Urinary bladder (tissue), 4 donors: ENCODE data around the gene DLEC1. TPM values are rescaled to one million over a fixed set of nuclear protein-coding genes. Genes with fewer than 3 reads are reported as not detected.

Experiments used
- DNase-seq: peaks from one replicate; pipeline ENCODE4 v3.0.0-alpha.2; 2015; ENCODE audit errors: extremely low spot score
- H3K27ac ChIP-seq: one replicate; pipeline ENCODE4 v1.5.1; 2013; ENCODE audit warnings: low read depth, mild to moderate bottlenecking, moderate library complexity
- H3K36me3 ChIP-seq: one replicate; pipeline ENCODE4 v1.6.1; 2013; ENCODE audit warnings: mild to moderate bottlenecking, moderate library complexity; ENCODE audit not compliant: insufficient read depth
- H3K4me1 ChIP-seq: one replicate; pipeline ENCODE4 v1.6.1; 2013; ENCODE audit warnings: mild to moderate bottlenecking, moderate library complexity; ENCODE audit not compliant: insufficient read depth
- H3K4me3 ChIP-seq: one replicate; pipeline ENCODE4 v1.5.1; 2013; ENCODE audit warnings: low read depth, low read length
- WGBS: extraction: QIAGEN DNeasy Blood & Tissue Kit; methylation state at CpG from one replicate; pipeline ENCODE4 v1.1.7; 2013; 5-methylcytosine and 5-hydroxymethylcytosine counted together
- polyA plus RNA-seq: library from polyadenylated mRNA; stranded (reverse); fragments of 200-250 nt; gene quantifications from one replicate; pipeline ENCODE4 v1.2.3, GENCODE V29; 2013
- total RNA-seq: library from RNA; depleted of rRNA; stranded (reverse); fragments of >200 nt; gene quantifications from one replicate; pipeline ENCODE4 v1.2.3, GENCODE V29; 2014
- donor health status: healthy with polysubstance abuse.
- donor health status: healthy.

DLEC1 gene
- total RNA-seq = 0.42 TPM
- polyA plus RNA-seq = 0.29 TPM

GRCh38 chr3:38039101-38039898, at the start of gene DLEC1:
DLEC1 (plus strand) TSS chr3:38039208; CDS start chr3:38039226, 18 bp downstream.
- 3% methylated on average over 67 of the region's 67 CpGs for WGBS
- no peaks in the 10 kb centered on the region for H3K4me1 ChIP-seq
- H3K4me3 ChIP-seq = peak within 1 kb of the TSS; percentile 37
- no peaks in the 10 kb centered on the region for H3K36me3 ChIP-seq
- DNase-seq = peak; percentile 64
- no peak within 1 kb of the TSS for H3K27ac ChIP-seq

- H3K4me3 ChIP-seq = no peak overlapping the region
- H3K4me1 ChIP-seq = no peaks in the 10 kb centered on the region
- no peaks in the 10 kb centered on the region for H3K36me3 ChIP-seq
- H3K27ac ChIP-seq = no peak overlapping the region
- DNase-seq = no peak
- 86% methylated on average over 7 of the region's 7 CpGs for WGBS
Observed at GRCh38 chr3:37989821-37990480, 49.1 kb upstream of the DLEC1 start.

DNA sequence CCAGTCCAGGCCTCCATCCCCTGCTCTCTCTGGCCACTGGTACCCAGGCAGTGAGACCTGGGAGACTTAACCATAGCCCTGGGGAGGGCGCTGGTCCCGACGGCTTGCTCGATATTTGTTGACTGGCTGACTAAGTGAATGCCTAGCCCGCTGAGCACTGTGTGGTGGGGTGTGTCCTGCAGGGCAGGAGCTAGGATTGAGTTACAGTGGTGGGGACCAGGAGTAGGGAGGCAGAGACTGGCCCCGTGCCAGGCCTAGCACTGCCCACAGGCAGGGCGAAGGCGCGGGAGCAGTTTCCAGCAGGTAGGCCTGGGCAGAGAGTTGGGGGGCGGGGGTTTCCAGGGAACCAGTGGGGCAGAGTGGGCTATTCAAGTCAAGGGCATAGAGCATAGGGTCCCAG, 48.5 kb upstream of the DLEC1 start, which contains the start of gene VILL:
Gene VILL (plus strand): TSS at position 260 of the 400 bp plus-strand sequence. CDS start 2,887 bp downstream, outside the sequence.
- WGBS = 78% methylated on average over 10 of the region's 10 CpGs
- DNase-seq = no peak
- peak within 1 kb of the TSS; percentile 72 for H3K27ac ChIP-seq
- H3K4me3 ChIP-seq = peak within 1 kb of the TSS; percentile 7
- H3K4me1 ChIP-seq = no peaks in the 10 kb centered on the region
- no peaks in the 10 kb centered on the region for H3K36me3 ChIP-seq

GRCh38 chr3:37991109-37991508, 47.9 kb upstream of the DLEC1 start:
- Histone ChIP-seq H3K4me3 (peak overlapping the region; percentile 7), H3K4me1 (no peaks in the 10 kb centered on the region), H3K36me3 (no peaks in the 10 kb centered on the region), H3K27ac (peak overlapping the region; percentile 72)
- DNase-seq = no peak
- WGBS = 47% methylated on average over 6 of the region's 6 CpGs

- Histone ChIP-seq H3K36me3 (no peaks in the 10 kb centered on the region), H3K4me1 (no peaks in the 10 kb centered on the region), H3K27ac (peak overlapping the region; percentile 72), H3K4me3 (no peak overlapping the region)
- no peak for DNase-seq
- WGBS = 89% methylated on average over 7 of the region's 7 CpGs
Observed at GRCh38 chr3:37991823-37992222, 47.2 kb upstream of the DLEC1 start.

DNA sequence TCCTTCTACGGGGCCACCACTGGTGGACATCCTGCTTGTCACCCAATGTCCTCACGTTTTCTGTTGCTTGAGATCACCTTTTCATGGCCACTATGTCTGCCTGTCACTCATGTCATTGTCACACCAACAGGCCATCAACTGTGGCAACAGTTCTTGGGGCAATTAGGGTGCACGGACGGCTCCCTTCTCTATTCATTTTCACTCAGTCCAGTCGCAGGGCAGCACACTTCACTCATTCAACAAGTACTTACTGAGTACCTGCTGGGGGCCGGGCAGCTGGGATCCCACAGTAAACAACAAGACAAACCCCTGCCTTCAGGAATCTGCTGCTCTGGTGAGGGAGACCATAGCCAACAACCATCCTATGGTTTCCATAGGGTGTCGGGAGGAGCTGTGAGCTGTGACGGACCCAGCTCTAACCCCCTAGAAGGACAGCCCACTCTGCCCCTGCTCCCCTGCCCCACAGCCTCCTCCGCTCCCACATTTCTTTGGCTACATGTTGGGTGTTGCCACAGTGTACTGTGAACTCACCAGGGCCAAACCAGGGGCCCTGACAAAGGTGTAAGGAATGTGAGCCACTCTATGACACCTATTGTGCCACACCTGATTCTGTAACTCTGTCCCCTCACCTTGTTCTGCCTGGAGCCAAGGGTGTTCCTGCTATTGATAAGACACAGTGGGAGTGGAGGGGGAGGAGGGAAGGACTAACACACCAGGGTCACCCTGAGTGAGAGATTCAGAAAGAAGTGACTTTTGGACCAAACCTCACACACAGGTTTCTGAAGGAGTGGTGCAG, 46.5 kb upstream of the DLEC1 start:
- H3K36me3 ChIP-seq = no peaks in the 10 kb centered on the region
- peak overlapping the region; percentile 72 for H3K27ac ChIP-seq
- no peak overlapping the region for H3K4me3 ChIP-seq
- DNase-seq = no peak
- WGBS = 88% methylated on average over 9 of the region's 9 CpGs
- no peaks in the 10 kb centered on the region for H3K4me1 ChIP-seq

DNA sequence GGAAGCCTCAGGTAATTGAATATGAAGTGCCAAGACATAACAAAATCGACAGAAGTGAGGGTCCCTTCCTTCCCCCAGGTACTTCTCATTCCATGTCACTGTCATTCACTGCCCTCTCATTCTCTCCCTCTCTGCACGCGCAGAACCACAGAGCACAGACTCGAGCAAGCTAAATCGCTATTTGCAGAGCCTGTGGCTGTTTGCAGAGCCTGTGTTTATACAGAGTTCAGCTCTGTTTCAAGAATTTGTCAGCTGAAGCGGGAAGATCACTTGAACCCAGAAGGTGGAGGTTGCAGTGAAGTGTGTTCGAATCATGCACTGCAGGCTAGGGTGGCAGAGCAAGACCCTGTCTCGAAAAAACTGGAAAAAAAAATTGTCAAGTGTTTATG, 45.9 kb upstream of the DLEC1 start:
- H3K36me3 ChIP-seq = no peaks in the 10 kb centered on the region
- no peak overlapping the region for H3K4me3 ChIP-seq
- no peaks in the 10 kb centered on the region for H3K4me1 ChIP-seq
- no peak overlapping the region for H3K27ac ChIP-seq
- no peak for DNase-seq
- 79% methylated on average over 8 of the region's 8 CpGs for WGBS

DNA sequence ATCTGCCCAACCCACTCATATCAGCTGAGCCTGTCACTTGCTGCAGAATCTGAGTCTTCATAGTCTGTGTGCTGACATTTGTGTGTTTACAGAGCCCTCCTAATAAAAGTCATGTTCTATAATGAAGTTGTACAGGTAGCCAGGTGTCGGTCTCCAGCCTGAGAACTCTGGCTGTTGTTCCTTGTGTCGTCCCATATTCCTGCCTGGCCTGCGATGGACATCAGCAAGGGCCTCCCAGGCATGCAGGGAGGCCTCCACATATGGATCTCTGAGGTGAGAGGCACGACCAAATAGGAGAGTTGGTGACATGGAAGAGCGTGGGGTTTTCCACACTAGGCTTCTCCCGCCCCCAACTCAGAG, 45.6 kb upstream of the DLEC1 start:
- H3K27ac ChIP-seq = no peak overlapping the region
- no peaks in the 10 kb centered on the region for H3K4me1 ChIP-seq
- 45% methylated on average over 6 of the region's 6 CpGs for WGBS
- peak overlapping the region; percentile 60 for H3K4me3 ChIP-seq
- no peaks in the 10 kb centered on the region for H3K36me3 ChIP-seq
- no peak for DNase-seq

DNA sequence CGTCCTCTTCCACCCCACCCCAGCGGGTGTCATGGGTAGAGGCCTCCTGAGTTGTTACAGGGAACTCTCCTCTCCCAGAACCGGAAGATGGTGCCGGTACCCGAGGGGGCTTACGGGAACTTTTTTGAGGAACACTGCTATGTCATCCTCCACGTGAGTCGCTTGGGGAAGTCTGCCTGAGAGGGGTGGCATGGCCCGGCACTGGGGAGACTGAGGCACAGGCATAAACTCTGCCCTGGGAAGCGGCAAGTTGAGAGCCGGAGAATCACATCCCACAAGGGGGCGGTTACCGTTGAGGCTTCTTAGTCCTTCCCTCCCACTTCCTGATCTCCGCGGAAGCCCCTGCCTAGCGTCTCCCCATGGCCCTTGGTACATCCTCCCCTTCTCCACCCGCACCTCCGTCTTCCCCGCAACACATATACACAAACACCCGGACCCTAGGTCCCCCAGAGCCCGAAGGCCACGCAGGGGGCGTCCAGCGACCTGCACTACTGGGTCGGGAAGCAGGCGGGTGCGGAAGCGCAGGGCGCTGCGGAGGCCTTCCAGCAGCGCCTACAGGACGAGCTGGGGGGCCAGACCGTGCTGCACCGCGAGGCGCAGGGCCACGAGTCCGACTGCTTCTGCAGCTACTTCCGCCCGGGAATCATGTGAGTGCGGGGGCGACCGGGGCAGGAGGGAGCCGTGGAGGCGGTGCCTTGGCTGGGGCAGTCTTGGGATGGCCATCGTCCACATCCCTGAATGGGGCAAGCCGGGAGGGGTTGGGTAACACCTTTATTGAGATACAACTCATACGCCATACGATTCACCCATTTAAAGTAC, 45.0 kb upstream of the DLEC1 start:
- no peak for DNase-seq
- WGBS = 2% methylated on average over 49 of the region's 49 CpGs

GRCh38 chr3:37994639-37994972, 44.4 kb upstream of the DLEC1 start:
- WGBS = 23% methylated on average over 2 of the region's 2 CpGs
- DNase-seq = no peak
- no peaks in the 10 kb centered on the region for H3K4me1 ChIP-seq
- no peaks in the 10 kb centered on the region for H3K36me3 ChIP-seq
- H3K27ac ChIP-seq = no peak overlapping the region
- peak overlapping the region; percentile 60 for H3K4me3 ChIP-seq

More for the DNA sequence above, 45.0 kb upstream of the DLEC1 start:
- H3K27ac ChIP-seq = peak overlapping the region; percentile 84
- H3K4me3 ChIP-seq = peak overlapping the region; percentile 60
- H3K4me1 ChIP-seq = no peaks in the 10 kb centered on the region
- no peaks in the 10 kb centered on the region for H3K36me3 ChIP-seq

DNA sequence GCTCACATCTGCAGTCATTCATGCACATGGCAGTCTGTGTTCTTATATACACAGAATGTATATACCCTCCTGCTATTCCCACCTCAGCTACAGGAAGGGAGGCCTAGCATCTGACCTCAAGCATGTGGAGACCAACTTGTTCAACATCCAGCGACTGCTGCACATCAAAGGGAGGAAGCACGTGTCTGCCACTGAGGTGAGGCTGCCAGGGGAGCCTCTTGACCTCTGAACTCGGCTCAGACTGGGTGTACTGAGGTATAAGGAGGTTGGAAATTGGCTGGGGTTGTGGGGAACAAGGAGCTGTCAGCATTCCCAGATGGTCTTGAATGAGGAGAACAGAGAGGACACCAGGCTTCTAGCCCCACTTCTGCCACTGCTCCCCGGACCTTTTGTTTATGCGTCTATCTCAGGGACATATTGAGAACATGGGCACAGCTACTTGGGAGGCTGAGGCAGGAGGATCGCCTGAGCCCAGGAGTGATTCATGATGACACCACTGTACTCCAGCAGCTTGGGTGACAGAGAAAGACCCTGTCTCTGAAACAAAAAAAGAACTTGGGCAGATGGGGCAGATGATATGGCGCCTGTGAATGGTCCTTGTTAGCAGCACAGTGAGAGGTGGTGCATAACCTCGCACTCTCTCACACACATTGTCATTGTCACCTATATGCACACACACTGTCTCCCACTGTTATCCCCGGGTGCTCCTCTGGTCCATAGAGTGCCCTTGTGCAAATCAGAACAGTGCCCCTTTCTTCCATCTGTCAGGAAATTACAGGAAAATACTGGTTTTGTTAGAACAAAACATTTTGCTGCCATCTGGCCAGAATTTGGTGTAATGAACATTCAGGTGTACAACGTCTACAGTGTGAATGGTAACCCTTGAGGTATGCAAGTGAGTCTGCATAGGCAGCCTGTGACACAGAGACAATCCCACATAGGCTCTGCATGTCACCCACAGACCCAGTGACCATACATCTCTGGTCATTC, 43.1 kb upstream of the DLEC1 start:
- Histone ChIP-seq H3K27ac (no peak overlapping the region), H3K4me3 (no peak overlapping the region), H3K4me1 (no peaks in the 10 kb centered on the region), H3K36me3 (no peaks in the 10 kb centered on the region)
- no peak for DNase-seq
- WGBS = 88% methylated on average over 10 of the region's 10 CpGs

- WGBS = 41% methylated on average over 7 of the region's 7 CpGs
- H3K27ac ChIP-seq = no peak overlapping the region
- H3K36me3 ChIP-seq = peaks cover 4% of the 10 kb centered on the region
- DNase-seq = no peak
- H3K4me3 ChIP-seq = no peak overlapping the region
- H3K4me1 ChIP-seq = no peaks in the 10 kb centered on the region
Observed at GRCh38 chr3:37996785-37997301, 42.2 kb upstream of the DLEC1 start.
